Hematopoietic multipotent progenitor cell treated with erythropoietin and hydrocortisone succinate and interleukin-3 and kit ligand, for 6 days (in vitro differentiated cells): Measurements from ENCODE around the gene PCNX3.
A peak's percentile ranks its signal among the peaks of the same experiment; 100 is the strongest.
"Not testable (repeated sequence)": the region's sequence is repeated elsewhere in the genome, so short reads cannot be mapped to it uniquely, and the experiment has no call there.

Experiments
- DNase-seq: peaks from one replicate; pipeline ENCODE4 v3.0.0-alpha.2; 2015

The PCNX3 gene

DNA sequence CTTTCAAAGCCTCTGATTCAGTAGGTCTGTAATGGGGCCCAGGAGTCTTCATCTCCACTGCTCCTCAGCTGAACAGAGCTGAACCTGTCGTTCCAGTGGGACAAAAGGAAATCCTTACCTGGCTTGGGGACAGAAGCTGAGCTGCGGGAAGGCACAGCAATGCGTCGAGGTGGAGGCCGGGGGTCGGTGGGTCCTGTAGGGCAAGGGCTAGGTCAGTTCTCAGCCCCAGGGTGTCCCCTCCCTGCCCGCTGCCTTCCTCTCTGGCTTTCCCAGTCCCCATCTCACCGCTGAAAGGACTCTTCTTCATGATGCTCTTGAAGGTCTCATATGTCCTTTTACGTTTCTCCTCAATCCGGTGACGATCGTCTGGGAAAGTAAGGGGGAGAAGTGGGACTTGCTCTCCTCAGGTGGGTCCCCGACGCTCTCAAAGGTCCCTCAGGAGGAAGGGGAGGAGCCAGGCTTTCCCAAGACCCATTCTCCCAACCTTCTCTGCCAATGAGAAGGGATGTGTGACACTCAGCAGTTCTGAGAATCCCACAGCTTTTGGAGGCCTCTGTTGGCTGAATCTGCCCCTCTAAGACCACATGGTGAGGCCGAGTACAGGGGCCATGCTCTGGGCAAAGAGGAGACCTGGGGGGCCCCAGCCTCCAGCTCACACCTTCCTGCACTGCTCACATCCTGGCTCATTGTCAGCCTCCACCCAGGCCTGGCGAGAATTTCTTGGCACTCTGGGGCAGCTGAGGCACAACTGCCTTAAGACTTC, 40.2 kb downstream of the PCNX3 start:
- no peak for DNase-seq

DNA sequence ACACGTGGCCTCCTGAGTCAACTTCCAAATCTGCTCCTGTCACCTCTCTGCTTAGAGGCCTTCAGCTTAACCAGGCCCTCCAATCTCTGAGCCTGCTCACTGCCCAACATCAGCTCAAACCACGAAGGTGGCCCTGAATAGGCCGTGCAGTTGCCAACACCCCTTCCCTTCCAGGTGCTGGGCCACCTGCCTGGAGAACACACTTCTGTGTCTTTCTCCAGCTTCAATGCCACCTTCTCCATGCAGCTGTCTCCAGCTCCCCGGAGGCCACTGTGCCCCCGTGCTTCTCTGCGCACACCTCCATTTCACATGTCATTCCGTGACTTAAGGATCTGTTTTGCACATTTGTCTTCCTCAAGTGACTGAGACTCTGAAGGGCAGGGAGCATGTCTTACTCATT, 41.9 kb downstream of the PCNX3 start:
- DNase-seq, result no peak

GRCh38 chr11:65658174-65659021, 42.8 kb downstream of the PCNX3 start:
- DNase-seq, result no peak

DNA sequence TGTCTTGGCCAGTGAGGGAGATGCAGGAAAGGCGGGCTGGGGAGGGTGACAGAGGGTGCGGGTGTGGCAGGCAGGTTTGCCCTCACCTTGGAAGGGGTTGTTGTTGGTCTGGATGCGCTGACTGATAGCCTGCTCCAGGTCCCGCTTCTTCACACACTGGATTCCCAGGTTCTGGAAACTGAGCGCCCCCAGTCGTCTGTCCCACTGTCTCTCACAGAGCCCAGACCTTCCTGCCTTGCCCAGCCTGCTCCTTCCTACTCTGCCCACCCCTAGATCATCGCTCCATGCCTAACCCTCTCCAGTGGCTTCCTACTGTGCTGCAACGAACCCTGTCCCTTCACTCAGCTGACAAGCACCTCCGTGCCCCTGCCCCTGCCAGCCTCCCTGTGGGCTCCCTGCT, 44.5 kb downstream of the PCNX3 start:
- no peak for DNase-seq

DNA sequence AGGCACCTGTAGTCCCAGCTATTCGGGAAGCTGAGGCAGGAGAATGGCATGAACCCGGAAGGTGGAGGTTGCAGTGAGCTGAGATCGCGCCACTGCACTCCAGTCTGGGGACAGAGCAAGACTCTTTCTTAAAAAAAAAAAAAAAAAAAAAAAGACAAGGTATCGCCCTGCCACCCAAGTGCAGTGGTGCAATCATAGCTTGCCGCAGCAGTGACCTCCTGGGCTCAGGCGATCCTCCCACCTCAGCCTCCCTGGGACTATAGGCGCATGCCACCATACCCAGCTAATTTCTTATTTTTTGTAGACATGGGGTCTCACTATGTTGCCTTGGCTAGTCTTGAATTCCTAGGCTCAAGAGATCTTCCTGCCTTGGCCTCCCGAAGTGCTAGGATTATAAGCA, 45.3 kb downstream of the PCNX3 start:
- DNase-seq, result not testable (repeated sequence)

GRCh38 chr11:65661599-65662246, 46.1 kb downstream of the PCNX3 start:
- no peak for DNase-seq

DNA sequence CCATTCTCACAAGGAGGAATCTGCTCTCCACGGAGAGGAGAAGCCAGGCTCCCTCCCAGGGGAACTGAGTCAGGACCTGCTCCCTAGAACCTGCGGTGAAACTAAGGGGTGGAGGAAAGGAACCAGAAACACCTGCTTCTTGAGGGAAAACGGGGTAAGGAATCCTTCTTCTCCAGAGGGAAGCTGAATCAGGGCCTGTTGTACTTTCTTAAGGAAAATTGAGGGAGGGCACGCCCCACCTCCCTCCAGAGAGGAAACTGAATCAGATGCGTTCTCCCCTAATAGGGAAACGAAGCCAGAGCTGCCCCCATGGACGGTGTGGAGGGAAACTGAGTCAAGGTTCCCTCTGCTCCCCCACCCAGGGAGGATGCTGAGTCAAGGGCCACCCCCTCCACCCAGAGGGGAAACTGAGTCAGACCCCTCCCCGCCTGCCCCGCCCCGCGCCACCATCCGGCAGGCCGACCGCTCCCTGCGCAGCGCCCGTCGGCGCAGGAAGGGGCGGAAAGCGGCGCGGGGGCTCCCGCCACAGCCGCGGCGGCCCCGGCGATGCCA, 46.7 kb downstream of the PCNX3 start:
- DNase-seq, result no peak

DNA sequence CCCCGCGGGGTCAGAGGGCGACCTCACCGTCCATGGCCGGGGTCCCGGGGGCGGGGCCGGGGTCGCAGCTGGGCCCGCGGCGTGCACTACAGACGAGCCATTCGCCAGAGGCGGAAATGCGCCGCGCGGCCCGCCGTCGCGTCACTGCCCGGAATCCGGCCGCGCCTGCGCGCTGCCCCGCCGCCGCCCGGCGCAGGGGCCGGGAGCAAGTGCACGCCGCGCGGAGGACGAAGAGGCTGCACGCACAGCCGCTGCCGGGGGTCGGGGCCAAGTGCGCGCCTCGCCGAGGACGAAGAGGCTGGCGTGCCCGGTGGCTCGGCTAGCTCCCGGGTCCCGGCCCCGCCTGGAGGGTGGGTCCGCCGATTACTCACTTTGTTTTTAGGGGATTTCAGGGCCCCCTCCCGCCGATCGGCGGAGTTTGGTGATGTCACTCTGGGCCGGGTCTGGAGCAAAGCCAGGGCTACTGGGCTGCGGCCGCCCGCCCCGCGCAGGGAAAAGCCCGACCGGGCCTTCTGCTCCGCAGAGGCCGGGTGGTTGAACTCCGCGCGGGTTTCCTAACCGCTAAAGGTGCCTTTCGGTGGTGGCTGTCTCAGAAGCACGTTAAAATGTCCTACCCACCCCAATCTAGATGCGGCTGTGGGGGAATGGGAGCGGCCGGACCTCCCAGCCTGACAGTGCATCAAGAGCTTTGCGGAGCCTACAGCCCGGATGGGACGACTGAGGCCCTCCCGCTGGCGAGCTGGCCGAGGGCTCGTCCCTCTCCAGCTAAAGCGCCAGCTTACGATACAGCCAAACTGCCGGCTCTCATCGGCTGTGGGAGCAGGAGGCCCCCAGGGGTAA, 47.4 kb downstream of the PCNX3 start, which contains the start of gene RELA:
TSS of gene RELA (minus strand) at position 118 of the 840 bp plus-strand sequence. CDS start at position 34, 84 bp downstream.
- DNase-seq, result peak; percentile 91

DNA sequence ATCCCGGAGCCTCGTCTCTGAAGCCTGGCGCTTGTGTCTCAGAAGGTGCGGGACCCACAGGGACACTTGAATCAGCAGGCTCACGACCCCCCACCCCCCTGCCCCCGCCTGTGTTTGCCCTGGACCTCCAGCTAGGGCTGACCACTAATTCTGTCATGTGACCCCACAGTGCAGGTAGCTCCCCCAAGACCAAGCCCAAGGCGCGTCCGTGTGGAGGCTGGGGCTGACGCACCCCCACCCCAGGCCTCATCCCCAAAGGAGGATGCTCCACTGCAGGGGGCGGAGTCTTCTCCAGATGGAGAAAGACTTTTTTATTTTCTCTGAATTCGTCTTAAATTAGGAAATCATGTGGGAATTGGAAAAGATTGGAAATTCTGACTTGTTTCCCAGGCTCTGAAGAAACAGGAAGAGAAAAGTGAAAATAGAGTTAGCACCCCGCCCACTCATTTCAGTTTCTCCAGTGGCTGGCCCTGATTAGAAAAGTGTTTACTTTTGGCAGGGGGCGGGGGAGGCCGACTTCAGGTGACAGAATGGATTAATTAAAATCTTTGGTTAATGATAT, 48.1 kb downstream of the PCNX3 start:
- peak; percentile 54 for DNase-seq

- no peak for DNase-seq
Observed at GRCh38 chr11:65672180-65672860, 56.7 kb downstream of the PCNX3 start.

GRCh38 chr11:65672982-65673381, 57.4 kb downstream of the PCNX3 start:
- no peak for DNase-seq

- DNase-seq, result no peak
Observed at GRCh38 chr11:65680192-65680743, 64.7 kb downstream of the PCNX3 start.

DNA sequence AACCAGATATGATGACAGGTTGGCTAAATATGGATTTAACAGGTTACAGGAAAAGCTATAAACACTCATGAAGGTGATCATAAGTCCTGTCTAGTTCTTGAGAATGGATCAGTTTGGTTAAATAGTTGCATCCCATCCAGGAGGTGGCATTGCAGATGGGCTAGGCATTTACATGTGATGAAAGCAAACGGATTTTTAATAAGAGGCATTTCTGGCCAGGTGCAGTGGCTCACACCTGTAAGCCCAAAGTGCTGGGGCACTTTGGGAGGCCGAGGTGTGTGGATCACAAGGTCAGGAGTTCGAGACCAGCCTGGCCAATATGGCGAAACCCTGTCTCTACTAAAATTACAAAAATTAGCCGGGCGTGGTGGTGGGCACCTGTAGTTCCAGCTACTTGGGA, 67.9 kb downstream of the PCNX3 start:
- not testable (repeated sequence) for DNase-seq

DNA sequence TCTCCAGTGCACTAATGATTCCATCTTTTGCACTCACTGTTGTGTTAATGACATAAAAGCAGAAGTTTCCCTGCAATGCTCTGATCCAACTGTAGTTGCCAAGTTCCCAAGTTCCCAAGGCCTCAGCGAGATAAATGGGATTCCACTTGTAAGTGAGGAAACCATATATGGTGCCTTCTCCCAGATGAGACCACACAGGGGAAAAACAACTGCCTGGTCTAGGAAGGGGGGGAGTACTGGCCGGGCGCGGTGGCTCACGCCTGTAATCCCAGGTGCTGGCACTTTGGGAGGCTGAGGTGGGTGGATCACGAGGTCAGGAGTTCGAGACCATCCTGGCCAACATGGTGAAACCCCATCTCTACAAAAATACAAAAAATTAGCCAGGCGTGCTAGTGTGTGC, 70.4 kb downstream of the PCNX3 start:
- no peak for DNase-seq
